ENCODE results near the gene SPDYE3. TPM values are rescaled to one million over a fixed set of nuclear protein-coding genes. Genes with fewer than 3 reads are reported as not detected.
"Not testable (repeated sequence)": the region's sequence is repeated elsewhere in the genome, so short reads cannot be mapped to it uniquely, and the experiment has no call there.

Gene SPDYE3
- total RNA-seq, 1 donor, result under 0.01 TPM

- no peak for TF ChIP-seq CTCF (IDR thresholded peaks at IDR 0.05; ENCODE audit: insufficient read depth, low read depth, low read length)
- H3K4me3 ChIP-seq (ENCODE audit: low read depth, low read length), result no peak overlapping the region
- DNase-seq (ENCODE audit: low read depth), result no peak
These were observed 49.6 kb downstream of the SPDYE3 start for GRCh38 chr7:100357131-100357561.

GRCh38 chr7:100358027-100358856 is 50.7 kb downstream of the SPDYE3 start, which contains the start of gene PILRB:
Gene PILRB, plus strand, starts transcription at chr7:100358117. Its CDS starts 186 bp downstream, at chr7:100358303.
- DNase-seq (ENCODE audit: low read depth), result no peak
- H3K4me3 ChIP-seq (ENCODE audit: low read depth, low read length), result no peak within 1 kb of the TSS
- no peak for TF ChIP-seq CTCF (IDR thresholded peaks at IDR 0.05; ENCODE audit: insufficient read depth, low read depth, low read length)

- TF ChIP-seq CTCF (IDR thresholded peaks at IDR 0.05; ENCODE audit: insufficient read depth, low read depth, low read length), result no peak
- no peak overlapping the region for H3K4me3 ChIP-seq (ENCODE audit: low read depth, low read length)
- no peak for DNase-seq (ENCODE audit: low read depth)
These were observed 51.3 kb downstream of the SPDYE3 start for GRCh38 chr7:100358857-100359212.

GRCh38 chr7:100360135-100360854 is 52.8 kb downstream of the SPDYE3 start:
- DNase-seq (ENCODE audit: low read depth), result no peak
- no peak for TF ChIP-seq CTCF (IDR thresholded peaks at IDR 0.05; ENCODE audit: insufficient read depth, low read depth, low read length)

GRCh38 chr7:100363098-100363497 is 55.6 kb downstream of the SPDYE3 start:
- TF ChIP-seq CTCF (IDR thresholded peaks at IDR 0.05; ENCODE audit: insufficient read depth, low read depth, low read length), result no peak
- no peak for DNase-seq (ENCODE audit: low read depth)
- H3K4me3 ChIP-seq (ENCODE audit: low read depth, low read length), result no peak overlapping the region

More at GRCh38 chr7:100360135-100360854, 52.8 kb downstream of the SPDYE3 start:
- no peak overlapping the region for H3K4me3 ChIP-seq (ENCODE audit: low read depth, low read length)

GRCh38 chr7:100363797-100364196 is 56.3 kb downstream of the SPDYE3 start:
- not testable (repeated sequence) for H3K4me3 ChIP-seq (ENCODE audit: low read depth, low read length); DNase-seq (ENCODE audit: low read depth)

GRCh38 chr7:100364480-100364879 is 57.0 kb downstream of the SPDYE3 start:
- no peak for DNase-seq (ENCODE audit: low read depth)
- TF ChIP-seq CTCF (IDR thresholded peaks at IDR 0.05; ENCODE audit: insufficient read depth, low read depth, low read length), result no peak

GRCh38 chr7:100365998-100366367 is 58.5 kb downstream of the SPDYE3 start:
- H3K4me3 ChIP-seq (ENCODE audit: low read depth, low read length); DNase-seq (ENCODE audit: low read depth): not testable (repeated sequence)

More at GRCh38 chr7:100364480-100364879, 57.0 kb downstream of the SPDYE3 start:
- no peak overlapping the region for H3K4me3 ChIP-seq (ENCODE audit: low read depth, low read length)
